Right lobe of liver (tissue), 4 donors: ENCODE measurements around the gene UBAC2.

Experiments
- CTCF ChIP-seq, 4 donors: fragments of 200-600 bp in 3 of 4; fragments of 450-650 bp in 1 of 4; IDR thresholded peaks; one replicate each; pipeline versions ENCODE4 v1.5.1 to v1.8.0; 2016 to 2022; ENCODE audit warnings: antibody characterized with exemption in 4 of 4, mild to moderate bottlenecking in 2 of 4
- POLR2A ChIP-seq: fragments of 450-650 bp; IDR thresholded peaks from one replicate; pipeline ENCODE4 v1.6.1; 2017; ENCODE audit warnings: antibody characterized with exemption, mild to moderate bottlenecking
- donor health status: DM: no; HTN: no; CAD: no.
- donor health status: DM: no; HTN: no; CAD: no.
- donor health status: DM: no; HTN: yes; CAD: no.

- TF ChIP-seq CTCF (IDR thresholded peaks at IDR 0.05) (no peak), POLR2A (no peak)
These were observed 103.3 kb downstream of the UBAC2 start for GRCh38 chr13:99303863-99304521.
